ENCODE results near the gene SERF1B. TPM values are rescaled to one million over a fixed set of nuclear protein-coding genes. Genes with fewer than 3 reads are reported as not detected.

The SERF1B gene
- total RNA-seq (2022; extraction: Qiagen RNA extraction), result 70.4 to 95.1 TPM (median 77.3 TPM) in 5 replicates

GRCh38 chr5:70025106-70025844 lies at the start of gene SERF1B:
Gene SERF1B (plus strand): TSS chr5:70025251. CDS start chr5:70025452, 201 bp downstream.

Other genes starting within 250 kb of the SERF1B start
- 37.4 to 57.4 TPM (median 43.6 TPM) in 5 replicates for gene SMN2, start 24.4 kb downstream of the SERF1B start, total RNA-seq (2022; extraction: Qiagen RNA extraction)